HPDE6-E6E7 (cell line): ENCODE measurements around the gene GRAMD1B.

Experiments used
- DNase-seq: peaks from one replicate; pipeline ENCODE4 v3.0.0; 2011; ENCODE audit warnings: missing footprints; ENCODE audit errors: extremely low spot score

Gene GRAMD1B

GRCh38 chr11:123532131-123532530, 102.1 kb downstream of the GRAMD1B start:
- DNase-seq: no peak

- DNase-seq: no peak
These were observed 105.3 kb downstream of the GRAMD1B start for GRCh38 chr11:123535401-123535800.

- no peak for DNase-seq
These were observed 106.8 kb downstream of the GRAMD1B start for GRCh38 chr11:123536690-123537437.

GRCh38 chr11:123537726-123538125, 107.7 kb downstream of the GRAMD1B start:
- DNase-seq: no peak

- DNase-seq: no peak
These were observed 113.7 kb downstream of the GRAMD1B start for GRCh38 chr11:123543797-123544196.

GRCh38 chr11:123544631-123545375, 114.7 kb downstream of the GRAMD1B start:
- DNase-seq: no peak

- DNase-seq: no peak
These were observed 115.7 kb downstream of the GRAMD1B start for GRCh38 chr11:123545726-123546270.

- DNase-seq: no peak
These were observed 116.4 kb downstream of the GRAMD1B start for GRCh38 chr11:123546515-123546914.

GRCh38 chr11:123547180-123547579, 117.1 kb downstream of the GRAMD1B start:
- no peak for DNase-seq

- no peak for DNase-seq
These were observed 118.7 kb downstream of the GRAMD1B start for GRCh38 chr11:123548774-123549173.

- DNase-seq: no peak
These were observed 120.2 kb downstream of the GRAMD1B start for GRCh38 chr11:123549926-123550917.

GRCh38 chr11:123551079-123551478, 121.0 kb downstream of the GRAMD1B start:
- no peak for DNase-seq

GRCh38 chr11:123556633-123557032, 126.6 kb downstream of the GRAMD1B start:
- DNase-seq: no peak

GRCh38 chr11:123558536-123559315, 128.7 kb downstream of the GRAMD1B start:
- DNase-seq: no peak

- no peak for DNase-seq
These were observed 129.5 kb downstream of the GRAMD1B start for GRCh38 chr11:123559523-123559955.

- DNase-seq: no peak
These were observed 129.9 kb downstream of the GRAMD1B start for GRCh38 chr11:123560006-123560405.

- no peak for DNase-seq
These were observed 131.3 kb downstream of the GRAMD1B start for GRCh38 chr11:123561431-123561800.

GRCh38 chr11:123562158-123562557, 132.1 kb downstream of the GRAMD1B start:
- no peak for DNase-seq

GRCh38 chr11:123562829-123563228, 132.8 kb downstream of the GRAMD1B start:
- no peak for DNase-seq

GRCh38 chr11:123564221-123564620, 134.2 kb downstream of the GRAMD1B start:
- DNase-seq: no peak

GRCh38 chr11:123566852-123567251, 136.8 kb downstream of the GRAMD1B start:
- no peak for DNase-seq
